ENCODE measurements around the gene PDYN.

Gene PDYN

DNA sequence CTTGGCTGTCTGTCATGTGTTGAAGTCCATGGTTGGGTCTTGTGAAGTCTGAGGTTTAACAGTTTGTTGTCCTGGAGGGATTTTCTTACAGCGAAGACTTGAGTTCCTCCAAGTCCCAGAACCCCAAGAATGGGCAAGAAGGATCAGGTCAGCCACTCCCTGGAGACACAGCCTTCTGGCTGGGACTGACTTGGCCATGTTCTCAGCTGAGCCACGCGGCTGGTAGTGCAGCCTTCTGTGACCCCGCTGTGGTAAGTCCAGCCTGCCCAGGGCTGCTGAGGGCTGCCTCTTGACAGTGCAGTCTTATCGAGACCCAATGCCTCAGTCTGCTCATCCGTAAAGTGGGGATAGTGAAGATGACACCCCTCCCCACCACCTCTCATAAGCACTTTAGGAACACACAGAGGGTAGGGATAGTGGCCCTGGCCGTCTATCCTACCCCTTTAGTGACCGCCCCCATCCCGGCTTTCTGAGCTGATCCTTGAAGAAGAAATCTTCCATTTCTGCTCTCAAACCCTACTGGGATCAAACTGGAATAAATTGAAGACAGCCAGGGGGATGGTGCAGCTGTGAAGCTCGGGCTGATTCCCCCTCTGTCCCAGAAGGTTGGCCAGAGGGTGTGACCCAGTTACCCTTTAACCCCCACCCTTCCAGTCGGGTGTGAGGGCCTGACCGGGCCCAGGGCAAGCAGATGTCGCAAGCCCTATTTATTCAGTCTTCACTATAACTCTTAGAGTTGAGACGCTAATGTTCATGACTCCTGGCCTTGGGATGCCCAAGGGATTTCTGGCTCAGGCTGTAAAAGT is 55.2 kb downstream of the PDYN start:
- DNase-seq (ENCODE audit: low read depth in 2 of 2), result no peak
- TF ChIP-seq, protein P1, sequence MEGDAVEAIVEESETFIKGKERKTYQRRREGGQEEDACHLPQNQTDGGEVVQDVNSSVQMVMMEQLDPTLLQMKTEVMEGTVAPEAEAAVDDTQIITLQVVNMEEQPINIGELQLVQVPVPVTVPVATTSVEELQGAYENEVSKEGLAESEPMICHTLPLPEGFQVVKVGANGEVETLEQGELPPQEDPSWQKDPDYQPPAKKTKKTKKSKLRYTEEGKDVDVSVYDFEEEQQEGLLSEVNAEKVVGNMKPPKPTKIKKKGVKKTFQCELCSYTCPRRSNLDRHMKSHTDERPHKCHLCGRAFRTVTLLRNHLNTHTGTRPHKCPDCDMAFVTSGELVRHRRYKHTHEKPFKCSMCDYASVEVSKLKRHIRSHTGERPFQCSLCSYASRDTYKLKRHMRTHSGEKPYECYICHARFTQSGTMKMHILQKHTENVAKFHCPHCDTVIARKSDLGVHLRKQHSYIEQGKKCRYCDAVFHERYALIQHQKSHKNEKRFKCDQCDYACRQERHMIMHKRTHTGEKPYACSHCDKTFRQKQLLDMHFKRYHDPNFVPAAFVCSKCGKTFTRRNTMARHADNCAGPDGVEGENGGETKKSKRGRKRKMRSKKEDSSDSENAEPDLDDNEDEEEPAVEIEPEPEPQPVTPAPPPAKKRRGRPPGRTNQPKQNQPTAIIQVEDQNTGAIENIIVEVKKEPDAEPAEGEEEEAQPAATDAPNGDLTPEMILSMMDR (IDR thresholded peaks at IDR 0.05; ENCODE audit: low read depth, low read length), result no peak
- H3K4me3 ChIP-seq (replicated peaks in 1 of 2; ENCODE audit: low read depth in 2 of 2, low read length in 2 of 2), result no peak overlapping the region

GRCh38 chr20:1937316-1937976 is 56.4 kb downstream of the PDYN start:
- DNase-seq (ENCODE audit: low read depth in 2 of 2), result no peak
- TF ChIP-seq, protein P1 (IDR thresholded peaks at IDR 0.05; ENCODE audit: low read depth, low read length), result no peak
- no peak overlapping the region for H3K4me3 ChIP-seq (replicated peaks in 1 of 2; ENCODE audit: low read depth in 2 of 2, low read length in 2 of 2)

- DNase-seq (ENCODE audit: low read depth in 2 of 2), result peak in 1 of 2 donors; percentile 57
- TF ChIP-seq, protein P1 (IDR thresholded peaks at IDR 0.05; ENCODE audit: low read depth, low read length), result no peak
- H3K4me3 ChIP-seq (replicated peaks in 1 of 2; ENCODE audit: low read depth in 2 of 2, low read length in 2 of 2), result no peak overlapping the region
Measured at GRCh38 chr20:1935696-1936366, 58.0 kb downstream of the PDYN start.

DNA sequence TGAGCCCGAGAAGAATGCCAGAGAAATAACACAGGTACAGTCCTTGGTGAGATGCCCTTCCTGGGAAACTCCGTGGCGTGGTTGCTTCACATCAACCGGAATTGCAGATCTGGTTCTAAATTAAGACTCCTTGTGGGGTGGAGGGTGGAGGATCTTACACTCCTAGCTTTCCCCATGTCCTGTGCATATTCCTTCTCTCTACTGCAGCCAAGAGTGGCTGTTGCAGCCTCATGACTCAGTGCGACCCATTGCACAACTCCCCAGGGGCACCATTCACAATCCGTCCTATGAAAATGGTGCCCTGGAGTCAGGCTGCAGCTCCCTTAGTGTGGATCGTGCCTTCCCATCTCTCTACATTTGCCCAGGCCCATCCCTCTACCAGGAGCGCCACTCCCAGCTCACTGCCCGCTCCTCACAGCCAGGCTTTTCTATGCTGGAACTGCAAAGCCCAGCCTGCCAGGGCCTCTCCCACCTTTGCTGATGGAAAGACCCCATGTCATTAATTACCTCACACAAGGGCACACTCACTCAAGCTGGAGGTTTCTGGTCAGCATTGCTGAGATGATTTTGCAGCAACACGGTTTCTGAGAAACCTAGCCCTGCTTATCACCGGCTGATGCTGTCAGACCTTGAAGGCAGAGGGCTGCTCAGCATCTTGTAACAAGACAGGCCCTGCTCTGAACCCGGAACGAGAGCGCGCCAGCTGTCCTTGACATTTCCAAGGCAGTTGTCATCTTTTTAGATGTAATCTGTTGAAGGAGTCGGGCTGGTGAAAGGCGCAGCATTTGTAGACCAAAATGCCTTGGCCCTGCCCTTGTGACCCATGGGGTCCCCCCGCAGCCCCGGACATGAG is 58.9 kb downstream of the PDYN start:
- DNase-seq (ENCODE audit: low read depth in 2 of 2), result peak; percentile 96 to 98
- TF ChIP-seq, protein P1 (IDR thresholded peaks at IDR 0.05; ENCODE audit: low read depth, low read length), result no peak
- no peak overlapping the region for H3K4me3 ChIP-seq (replicated peaks in 1 of 2; ENCODE audit: low read depth in 2 of 2, low read length in 2 of 2)

GRCh38 chr20:1934156-1934555 is 59.7 kb downstream of the PDYN start:
- TF ChIP-seq, protein P1 (IDR thresholded peaks at IDR 0.05; ENCODE audit: low read depth, low read length), result no peak
- no peak overlapping the region for H3K4me3 ChIP-seq (replicated peaks in 1 of 2; ENCODE audit: low read depth in 2 of 2, low read length in 2 of 2)
- DNase-seq (ENCODE audit: low read depth in 2 of 2), result peak; percentile 96 to 97

GRCh38 chr20:1933465-1933870 is 60.4 kb downstream of the PDYN start:
- DNase-seq (ENCODE audit: low read depth in 2 of 2), result peak; percentile 70 to 91
- no peak overlapping the region for H3K4me3 ChIP-seq (replicated peaks in 1 of 2; ENCODE audit: low read depth in 2 of 2, low read length in 2 of 2)
- TF ChIP-seq, protein P1 (IDR thresholded peaks at IDR 0.05; ENCODE audit: low read depth, low read length), result no peak
